MG63 (cell line): ENCODE results near the gene PRKCB. TPM values are rescaled to one million over a fixed set of nuclear protein-coding genes. Genes with fewer than 3 reads are reported as not detected.
"Not testable (repeated sequence)": the region's sequence is repeated elsewhere in the genome, so short reads cannot be mapped to it uniquely, and the experiment has no call there.

ENCODE experiments used
- DNase-seq: peaks from one replicate; pipeline ENCODE4 v3.0.0-alpha.2; 2020
- H3K27me3 ChIP-seq: fragments of 250-450 bp; sonication (Bioruptor Pico); 2 replicates; pipeline ENCODE4 v1.5.1; 2020; ENCODE audit warnings: mild to moderate bottlenecking, moderate library complexity
- H3K36me3 ChIP-seq: fragments of 250-450 bp; sonication (Bioruptor Pico); 2 replicates; pipeline ENCODE4 v1.5.1; 2020; ENCODE audit warnings: mild to moderate bottlenecking, moderate library complexity
- H3K4me3 ChIP-seq: fragments of 250-450 bp; sonication (Bioruptor Pico); 2 replicates; pipeline ENCODE4 v1.5.1; 2020; ENCODE audit warnings: mild to moderate bottlenecking, moderate library complexity
- H3K9me3 ChIP-seq: fragments of 250-450 bp; sonication (Bioruptor Pico); 2 replicates; pipeline ENCODE4 v1.5.1; 2020; ENCODE audit warnings: mild to moderate bottlenecking, moderate library complexity
- total RNA-seq: library from RNA; depleted of rRNA; stranded (reverse); fragments of >200 nt; shearing (Covaris generic); gene quantifications from 2 replicates; pipeline ENCODE4 v1.2.3, GENCODE V29; 2014; ENCODE audit warnings: low replicate concordance

Gene PRKCB
- total RNA-seq, 1 experiment from 2014 or later, result not detected

DNA sequence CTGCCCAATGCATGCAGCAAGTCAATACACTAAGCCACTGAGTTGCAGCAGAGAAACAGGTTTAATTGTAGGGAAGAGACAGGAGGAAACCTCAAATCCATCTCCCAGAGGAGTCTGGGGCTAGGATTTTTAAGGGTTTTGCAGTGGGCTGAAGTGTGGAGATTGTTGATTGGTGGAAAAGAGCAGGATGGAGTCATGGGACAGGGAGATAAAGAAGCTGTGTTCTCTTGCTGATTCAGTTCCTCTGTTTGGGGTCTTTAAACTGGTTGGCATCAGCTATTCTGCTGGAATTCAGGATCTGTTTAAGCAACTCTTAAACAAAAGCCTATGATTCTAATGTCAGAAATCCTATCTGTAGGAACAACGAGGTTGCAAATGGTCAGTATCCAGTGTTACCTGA lies 239.5 kb downstream of the PRKCB start:
- H3K36me3 ChIP-seq, result no peaks in the 10 kb centered on the region
- DNase-seq, result no peak

DNA sequence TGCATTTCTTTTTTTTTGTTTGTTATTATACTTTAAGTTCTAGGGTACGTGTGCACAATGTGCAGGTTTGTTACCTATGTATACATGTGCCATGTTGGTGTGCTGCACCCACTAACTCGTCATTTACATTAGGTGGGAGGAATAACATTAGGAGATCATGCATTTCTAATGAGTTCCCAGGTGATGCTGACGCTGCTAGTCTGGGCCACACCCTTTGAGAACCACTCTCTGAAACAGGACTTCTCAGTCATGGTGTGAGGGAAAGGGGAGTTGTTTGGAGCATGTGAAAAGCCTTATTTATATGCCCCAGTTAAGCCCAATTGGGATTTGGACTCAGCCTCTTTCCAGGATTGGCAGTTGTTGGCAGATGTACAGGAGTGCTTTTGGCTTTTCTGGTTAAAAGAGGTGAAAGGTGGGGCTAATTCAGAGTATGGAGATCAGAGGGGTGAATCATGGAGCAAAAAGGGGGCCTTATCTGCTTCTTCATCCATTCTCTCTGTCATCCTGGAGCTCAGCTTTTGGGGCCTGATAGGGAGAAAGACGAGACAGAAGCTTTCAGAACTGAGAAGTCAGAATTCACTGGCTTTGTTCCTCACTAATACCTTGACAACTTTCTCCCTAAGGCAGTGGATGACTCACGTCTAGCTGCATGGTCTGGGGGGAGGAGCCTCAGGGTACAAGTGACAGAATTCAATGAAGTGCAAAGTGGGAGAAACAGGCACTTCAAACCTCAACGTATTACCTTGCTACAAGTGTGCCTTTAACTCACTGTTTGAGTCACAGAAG lies 240.3 kb downstream of the PRKCB start:
- H3K27me3 ChIP-seq, result peaks cover 7% of the 10 kb centered on the region
- no peaks in the 10 kb centered on the region for H3K36me3 ChIP-seq
- no peak overlapping the region for H3K4me3 ChIP-seq
- H3K9me3 ChIP-seq, result no peaks in the 10 kb centered on the region
- DNase-seq, result no peak

More for the DNA sequence above, 239.5 kb downstream of the PRKCB start:
- Histone ChIP-seq H3K9me3 (no peaks in the 10 kb centered on the region), H3K27me3 (peaks cover 7% of the 10 kb centered on the region), H3K4me3 (no peak overlapping the region)

DNA sequence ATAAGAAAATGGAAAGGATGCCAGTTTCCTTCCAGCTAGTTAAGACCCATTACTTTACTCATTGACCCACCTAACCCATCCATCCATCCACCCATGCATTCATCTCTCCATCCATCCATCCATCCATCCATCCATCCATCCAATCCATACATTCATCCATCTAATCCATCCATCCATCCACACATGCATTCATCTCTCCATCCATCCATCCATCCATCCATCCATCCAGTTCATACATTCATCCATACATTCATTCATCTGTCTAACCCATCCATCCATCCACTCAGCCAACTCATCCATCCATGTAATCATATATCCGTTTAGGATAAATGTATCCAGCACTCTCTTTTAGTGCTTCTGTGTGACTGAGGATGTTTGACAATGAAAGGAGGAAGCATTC lies 241.5 kb downstream of the PRKCB start:
- Histone ChIP-seq H3K4me3 (no peak overlapping the region), H3K9me3 (no peaks in the 10 kb centered on the region), H3K27me3 (peaks cover 7% of the 10 kb centered on the region)

DNA sequence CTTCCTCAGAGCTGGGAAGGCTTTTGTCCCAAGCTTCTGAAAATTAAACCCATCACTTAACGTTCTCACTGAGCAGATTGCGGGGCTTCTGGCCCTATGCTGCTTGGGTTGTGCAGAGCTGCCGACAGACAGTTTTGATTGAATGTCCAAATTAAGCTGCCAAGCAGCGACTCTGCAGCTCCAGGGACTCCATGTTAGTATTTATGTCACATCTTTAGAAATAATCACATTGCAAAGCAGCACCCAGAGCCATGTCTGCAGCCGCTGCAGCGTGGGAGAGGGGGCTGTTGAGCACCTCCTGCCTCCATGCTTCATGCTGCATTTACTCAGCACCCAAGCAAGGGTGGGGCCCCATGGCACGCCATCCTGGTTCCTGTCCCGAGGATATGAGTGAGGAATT lies 242.2 kb downstream of the PRKCB start:
- H3K9me3 ChIP-seq, result no peaks in the 10 kb centered on the region
- H3K4me3 ChIP-seq, result no peak overlapping the region
- H3K27me3 ChIP-seq, result peaks cover 8% of the 10 kb centered on the region
- no peaks in the 10 kb centered on the region for H3K36me3 ChIP-seq
- DNase-seq, result no peak

More for the DNA sequence above, 241.5 kb downstream of the PRKCB start:
- no peak for DNase-seq
- H3K36me3 ChIP-seq, result no peaks in the 10 kb centered on the region

DNA sequence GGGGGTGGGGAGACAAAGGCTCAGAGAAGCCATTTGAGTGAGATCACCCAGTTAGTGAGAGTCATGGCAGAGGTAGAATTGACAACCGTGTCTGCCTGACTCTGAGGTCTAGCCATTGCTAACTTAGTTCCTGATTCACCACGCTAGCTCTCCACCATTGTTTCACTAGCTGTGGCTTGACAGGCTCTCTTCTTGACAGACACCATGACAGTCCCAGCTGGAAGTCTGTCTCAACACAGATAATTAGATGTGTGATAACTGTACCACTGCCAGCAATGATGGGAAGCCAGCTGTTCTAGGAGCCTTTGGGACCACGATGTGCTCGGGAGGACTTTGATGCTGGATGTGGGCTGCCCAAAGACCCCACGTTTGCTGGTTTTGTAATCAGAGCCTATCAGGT lies 249.9 kb downstream of the PRKCB start:
- Histone ChIP-seq H3K9me3 (no peaks in the 10 kb centered on the region), H3K4me3 (no peak overlapping the region), H3K27me3 (peaks cover 6% of the 10 kb centered on the region; the same call in 1 of the 2 replicates), H3K36me3 (no peaks in the 10 kb centered on the region)
- DNase-seq, result no peak

DNA sequence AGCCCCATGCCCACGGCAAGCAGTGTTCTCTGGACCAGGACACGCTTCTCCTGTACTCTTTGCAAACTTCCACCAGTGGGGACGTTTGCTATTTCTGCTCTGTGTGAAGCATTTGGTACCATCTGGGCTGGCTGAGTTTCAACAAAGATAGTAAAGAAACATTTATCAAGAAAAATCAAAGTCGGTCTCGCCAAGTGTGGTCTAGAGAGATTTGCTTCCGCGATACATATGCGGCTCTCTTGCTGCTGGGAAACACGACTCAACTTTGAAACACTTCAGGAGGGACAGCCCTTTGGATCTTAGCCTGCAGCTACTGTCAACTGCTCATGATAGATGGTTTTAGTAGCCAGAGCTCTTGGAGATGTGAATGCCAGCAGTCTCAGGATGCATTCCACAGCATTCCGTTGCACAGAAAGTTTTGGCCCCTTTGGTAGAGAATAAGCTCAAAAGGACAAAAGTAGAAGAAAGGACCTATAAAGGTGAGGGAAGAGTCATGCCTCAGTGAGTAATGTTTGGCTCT lies 252.2 kb downstream of the PRKCB start:
- no peak for DNase-seq
- Histone ChIP-seq H3K36me3 (no peaks in the 10 kb centered on the region), H3K9me3 (no peaks in the 10 kb centered on the region), H3K4me3 (no peak overlapping the region), H3K27me3 (peaks cover 5% of the 10 kb centered on the region; the same call in 1 of the 2 replicates)

DNA sequence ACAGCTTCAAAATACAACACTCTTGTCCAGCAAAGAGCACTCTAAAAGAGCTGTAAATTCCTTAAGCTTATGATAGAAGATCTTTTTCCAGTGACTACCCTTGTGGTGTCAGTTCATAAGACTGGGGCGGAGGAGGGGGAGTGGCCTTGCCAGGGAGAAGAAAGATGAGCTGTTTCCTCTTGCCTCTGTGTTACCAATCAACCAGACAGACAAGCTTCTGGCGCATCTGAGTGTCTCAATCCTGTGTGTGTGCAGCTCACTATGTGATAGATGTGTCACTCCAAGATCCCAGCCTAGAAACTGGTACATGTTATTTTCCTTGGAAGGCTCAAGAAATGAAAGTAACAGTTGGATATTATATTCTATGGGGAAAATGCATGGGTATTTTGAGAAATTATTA lies 253.0 kb downstream of the PRKCB start:
- no peak overlapping the region for H3K4me3 ChIP-seq

DNA sequence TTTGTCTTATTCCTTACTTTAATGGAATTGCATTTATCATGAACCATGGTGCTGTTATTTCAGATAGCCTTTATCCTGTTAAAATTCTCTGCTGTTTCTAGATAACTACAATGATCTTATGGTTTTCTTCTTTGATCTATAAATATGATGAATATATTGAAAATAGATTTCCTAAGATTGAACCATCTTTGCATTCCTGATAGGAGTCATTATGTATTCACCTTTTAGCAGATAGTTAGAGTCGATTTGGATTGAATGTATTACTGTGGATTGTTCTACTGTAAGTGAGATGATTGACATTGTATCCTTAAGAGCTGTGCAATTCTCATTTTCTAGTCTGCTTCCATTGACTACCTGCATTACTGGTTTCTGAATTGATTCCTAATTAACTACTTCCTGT lies 255.3 kb downstream of the PRKCB start:
- Histone ChIP-seq H3K4me3 (no peak overlapping the region), H3K9me3 (no peaks in the 10 kb centered on the region), H3K27me3 (no peaks in the 10 kb centered on the region), H3K36me3 (no peaks in the 10 kb centered on the region)
- DNase-seq, result no peak

More for the DNA sequence above, 253.0 kb downstream of the PRKCB start:
- Histone ChIP-seq H3K36me3 (no peaks in the 10 kb centered on the region), H3K9me3 (no peaks in the 10 kb centered on the region), H3K27me3 (no peaks in the 10 kb centered on the region)
- peak; percentile 6 for DNase-seq

DNA sequence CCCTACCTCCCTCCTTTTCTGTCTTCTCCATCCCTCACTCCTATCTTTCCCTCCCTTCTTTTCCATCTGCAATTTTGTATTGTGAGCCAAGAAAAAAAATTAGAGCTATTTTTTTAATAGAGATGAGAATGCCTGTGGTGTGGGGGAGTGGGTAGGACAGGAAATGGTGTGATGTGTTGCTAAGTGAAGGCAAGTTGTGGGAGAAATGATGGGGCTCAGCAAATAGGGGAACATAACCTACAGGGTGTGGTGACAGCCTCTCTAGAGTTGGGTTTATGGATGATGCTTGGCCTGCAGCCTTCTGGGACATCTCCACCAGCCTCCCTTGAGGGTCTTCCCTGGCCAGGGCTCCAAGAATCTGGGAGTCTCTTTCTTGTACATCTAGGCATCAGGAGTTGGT lies 257.3 kb downstream of the PRKCB start:
- Histone ChIP-seq H3K9me3 (no peaks in the 10 kb centered on the region), H3K36me3 (no peaks in the 10 kb centered on the region), H3K27me3 (no peaks in the 10 kb centered on the region), H3K4me3 (no peak overlapping the region)
- no peak for DNase-seq

DNA sequence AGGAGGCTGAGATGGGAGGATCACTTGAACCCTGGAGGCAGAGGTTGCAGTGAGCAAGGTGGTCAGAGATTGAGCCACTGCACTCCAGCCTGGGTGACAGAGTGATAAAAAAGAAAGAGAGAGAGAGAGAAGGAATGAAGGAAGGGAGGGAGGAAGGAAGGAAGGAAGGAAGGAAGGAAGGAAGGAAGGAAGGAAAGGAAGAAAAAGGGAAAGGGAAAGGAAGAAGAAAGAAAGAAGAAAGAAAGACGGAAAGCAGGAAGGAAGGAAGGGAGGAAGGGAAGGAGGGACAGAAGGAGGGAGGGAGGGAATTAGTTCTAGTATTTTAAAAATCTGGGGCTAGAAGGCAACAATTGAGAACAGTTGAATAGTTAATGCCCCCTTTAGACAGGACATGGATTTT lies 258.9 kb downstream of the PRKCB start:
- no peaks in the 10 kb centered on the region for H3K9me3 ChIP-seq
- H3K36me3 ChIP-seq, result no peaks in the 10 kb centered on the region
- H3K4me3 ChIP-seq, result no peak overlapping the region
- H3K27me3 ChIP-seq, result 0 out of 2 replicates have a peak, but pooled peaks cover 2% of the 10 kb centered on the region
- DNase-seq, result no peak

DNA sequence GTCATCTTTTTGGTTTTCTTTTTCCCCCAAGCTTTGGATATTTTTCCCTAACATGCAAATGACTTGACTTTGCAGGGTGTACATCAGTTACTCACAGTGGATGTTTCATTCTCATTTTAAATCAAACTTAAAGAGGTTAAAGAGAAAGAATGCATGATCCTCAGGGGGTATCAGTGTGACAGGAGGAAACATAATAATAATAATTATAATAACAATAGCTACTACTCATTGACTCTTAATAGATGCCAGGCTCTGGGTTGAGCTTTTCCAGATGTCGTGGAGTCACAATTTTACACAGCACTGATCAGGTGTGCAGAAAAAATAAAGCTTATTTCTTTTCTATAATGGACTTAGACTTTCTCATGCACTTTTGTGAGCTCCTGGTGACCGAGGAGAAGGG lies 263.1 kb downstream of the PRKCB start:
- no peak for DNase-seq
- H3K27me3 ChIP-seq, result 0 out of 2 replicates have a peak, but pooled peaks cover 5% of the 10 kb centered on the region
- no peaks in the 10 kb centered on the region for H3K36me3 ChIP-seq
- no peaks in the 10 kb centered on the region for H3K9me3 ChIP-seq
- H3K4me3 ChIP-seq, result no peak overlapping the region

DNA sequence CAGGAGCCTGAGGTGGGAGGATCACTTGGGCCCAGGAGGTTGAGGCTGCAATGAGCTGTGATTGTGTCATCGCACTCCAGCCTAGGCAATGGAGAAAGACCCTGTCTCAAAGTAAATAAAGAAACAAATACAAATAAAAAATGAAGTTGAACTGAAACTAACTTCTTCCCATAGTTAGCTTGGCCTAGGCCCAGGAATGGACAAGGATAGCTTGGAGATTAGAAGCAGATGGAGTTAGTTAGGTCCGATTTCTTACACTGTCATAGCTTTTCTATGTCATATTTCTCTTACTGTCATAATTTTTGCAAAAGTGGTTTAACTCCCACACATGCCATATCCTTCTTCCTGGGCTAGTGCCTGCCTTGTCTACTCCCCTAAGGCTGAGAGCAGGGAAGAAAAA lies 265.6 kb downstream of the PRKCB start:
- no peaks in the 10 kb centered on the region for H3K9me3 ChIP-seq
- no peaks in the 10 kb centered on the region for H3K36me3 ChIP-seq
- DNase-seq, result no peak
- H3K27me3 ChIP-seq, result peaks cover 9% of the 10 kb centered on the region
- no peak overlapping the region for H3K4me3 ChIP-seq

DNA sequence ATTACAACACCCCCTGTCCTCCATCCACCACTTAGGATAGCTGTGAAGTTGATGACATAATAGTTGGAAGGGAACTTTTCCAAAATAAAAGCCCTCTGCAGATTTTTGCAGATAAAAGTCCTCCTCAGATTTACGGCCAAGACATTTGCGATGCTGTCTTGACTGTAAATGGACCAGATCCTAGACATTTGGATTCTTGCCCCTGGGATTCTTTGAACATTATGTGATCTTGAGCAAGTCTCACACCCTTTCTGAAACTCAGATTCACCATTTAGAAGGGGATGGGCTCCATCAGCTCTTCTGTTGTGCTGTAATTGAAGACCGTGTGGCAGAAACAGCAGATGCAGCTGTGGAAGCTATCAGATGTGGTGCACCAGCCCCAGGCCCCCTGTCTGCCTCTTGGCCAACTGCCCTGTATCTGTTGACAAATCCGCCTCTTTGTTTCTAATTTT lies 266.5 kb downstream of the PRKCB start:
- Histone ChIP-seq H3K27me3 (peaks cover 10% of the 10 kb centered on the region), H3K9me3 (no peaks in the 10 kb centered on the region), H3K4me3 (no peak overlapping the region), H3K36me3 (no peaks in the 10 kb centered on the region)
- DNase-seq, result no peak

DNA sequence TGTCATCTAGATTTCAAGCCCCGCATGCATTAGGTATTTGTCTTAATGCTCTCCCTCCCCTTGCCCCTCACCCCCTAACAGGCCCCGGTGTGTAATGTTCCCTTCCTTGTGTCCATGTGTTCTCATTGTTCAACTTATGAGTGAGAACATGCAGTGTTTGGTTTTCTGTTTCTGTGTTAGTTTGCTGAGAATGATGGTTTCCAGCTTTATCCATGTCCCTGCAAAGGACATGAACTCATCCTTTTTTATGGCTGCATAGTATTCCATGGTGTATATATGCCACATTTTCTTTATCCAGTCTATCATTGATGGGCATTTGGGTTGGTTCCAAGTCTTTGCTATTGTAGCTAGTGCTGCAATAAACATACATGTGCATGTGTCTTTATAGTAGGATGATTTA lies 269.7 kb downstream of the PRKCB start:
- not testable (repeated sequence) for H3K9me3 ChIP-seq, H3K36me3 ChIP-seq, DNase-seq, H3K4me3 ChIP-seq, H3K27me3 ChIP-seq

DNA sequence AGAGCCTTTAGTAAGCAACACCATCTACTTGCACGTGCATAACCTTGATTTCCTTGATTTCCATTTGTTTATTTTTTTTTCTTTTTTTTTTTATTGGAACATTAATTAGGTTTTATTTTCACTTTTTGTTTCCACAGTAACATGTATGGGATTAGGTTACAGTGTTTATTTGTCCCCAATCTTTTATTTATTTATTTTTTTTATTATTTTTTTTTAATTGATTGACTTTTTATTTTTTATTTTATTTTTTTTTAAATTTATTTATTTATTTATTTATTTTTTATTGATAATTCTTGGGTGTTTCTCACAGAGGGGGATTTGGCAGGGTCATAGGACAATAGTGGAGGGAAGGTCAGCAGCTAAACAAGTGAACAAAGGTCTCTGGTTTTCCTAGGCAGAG lies 272.3 kb downstream of the PRKCB start:
- not testable (repeated sequence) for H3K4me3 ChIP-seq, H3K36me3 ChIP-seq, DNase-seq, H3K9me3 ChIP-seq, H3K27me3 ChIP-seq

DNA sequence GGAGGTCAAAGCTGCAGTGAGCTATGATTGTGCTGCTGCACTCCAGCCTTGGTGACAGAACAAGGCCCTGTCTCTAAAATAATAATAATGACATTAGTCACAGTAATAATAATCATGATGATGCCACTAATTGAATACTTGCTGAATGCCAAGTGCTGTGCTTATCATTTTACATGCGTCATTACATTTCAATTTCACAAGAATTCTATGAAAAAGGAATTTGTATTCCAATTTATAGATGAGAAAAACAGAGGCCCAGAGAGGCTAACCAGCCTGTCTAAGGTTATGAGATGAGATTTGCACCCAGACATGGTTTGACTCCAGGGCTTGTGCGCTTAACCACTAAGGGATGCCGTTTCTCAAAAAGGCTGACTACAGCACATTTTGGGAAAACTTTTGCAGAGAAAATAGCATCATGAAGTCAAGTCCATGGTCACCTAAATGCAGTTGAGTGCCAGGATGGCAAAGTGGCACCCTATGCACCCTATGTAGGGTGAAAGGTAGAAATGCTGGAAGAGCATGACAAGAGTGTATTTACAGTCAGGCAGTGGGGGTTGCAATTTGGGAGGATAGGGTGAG lies 276.0 kb downstream of the PRKCB start:
- no peaks in the 10 kb centered on the region for H3K27me3 ChIP-seq
- no peaks in the 10 kb centered on the region for H3K36me3 ChIP-seq
- no peaks in the 10 kb centered on the region for H3K9me3 ChIP-seq
- no peak overlapping the region for H3K4me3 ChIP-seq
- DNase-seq, result no peak

DNA sequence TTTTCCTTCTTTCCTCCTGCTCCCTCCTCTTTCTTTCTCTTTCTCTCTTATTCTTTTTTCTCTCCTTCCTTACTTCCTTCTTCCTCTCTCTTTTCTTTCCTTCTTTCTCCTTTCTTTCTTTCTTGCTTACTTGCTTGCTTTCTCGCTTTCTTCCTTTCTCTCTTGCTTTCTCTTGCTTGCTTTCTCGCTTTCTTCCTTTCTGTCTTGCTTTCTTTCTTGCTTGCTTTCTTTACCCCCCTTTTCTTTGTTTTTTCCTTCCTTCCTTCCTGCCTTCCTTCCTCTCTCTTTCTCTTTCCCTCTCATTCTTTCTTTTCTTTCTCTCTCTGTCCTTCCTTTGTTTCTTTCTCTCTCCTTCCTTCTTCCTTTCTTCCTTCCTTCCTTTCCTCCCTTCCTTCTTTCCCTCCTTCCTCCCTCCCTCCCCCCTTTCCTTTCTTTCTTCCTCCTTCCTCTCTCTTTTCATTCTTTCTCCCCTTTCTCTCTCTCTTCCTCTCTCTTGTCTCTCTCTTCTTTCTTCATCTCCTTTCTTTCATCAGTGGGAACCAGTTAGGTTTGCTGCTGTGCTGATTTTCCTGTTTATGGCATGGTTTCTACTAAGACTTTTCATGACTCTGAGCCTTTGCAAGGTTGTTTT lies 277.4 kb downstream of the PRKCB start:
- Histone ChIP-seq H3K27me3 (peaks cover 9% of the 10 kb centered on the region; the same call in 1 of the 2 replicates), H3K36me3 (no peaks in the 10 kb centered on the region), H3K9me3 (no peaks in the 10 kb centered on the region), H3K4me3 (no peak overlapping the region)
- DNase-seq, result no peak
